Aortic smooth muscle cell (primary cell): ENCODE results near the gene MPHOSPH10. TPM values are rescaled to one million over a fixed set of nuclear protein-coding genes. Genes with fewer than 3 reads are reported as not detected.

ENCODE experiments used
- total RNA-seq: library from RNA; depleted of rRNA; stranded (reverse); fragments of >200 nt; gene quantifications from 2 replicates; pipeline ENCODE4 v1.2.3, GENCODE V29; 2014

MPHOSPH10 gene
- total RNA-seq = 16.8 and 23.6 TPM in 2 replicates

GRCh38 chr2:71130152-71130904, at the start of gene MPHOSPH10, which contains the start of gene MCEE:
Gene MPHOSPH10 (plus strand): TSS chr2:71130634. CDS start chr2:71130666, 32 bp downstream.
Gene MCEE (minus strand): TSS chr2:71130229. CDS start chr2:71130219, 10 bp downstream.

Other genes with a start within 250 kb of the MPHOSPH10 start
- gene VAX2, start 230.1 kb upstream of the MPHOSPH10 start, total RNA-seq = 1.1 and 1.3 TPM in 2 replicates
- 1.3 TPM in 2 replicates for gene ATP6V1B1, start 194.7 kb upstream of the MPHOSPH10 start, total RNA-seq
- gene ANKRD53, start 152.0 kb upstream of the MPHOSPH10 start, total RNA-seq = 0.37 and 0.40 TPM in 2 replicates
- gene TEX261, start 135.8 kb upstream of the MPHOSPH10 start, total RNA-seq = 30.4 and 36.3 TPM in 2 replicates
- 72.4 and 76.9 TPM in 2 replicates for gene NAGK, start 62.0 kb upstream of the MPHOSPH10 start, total RNA-seq
- 24.6 and 30.3 TPM in 2 replicates for gene MCEE, start 405 bp upstream of the MPHOSPH10 start, total RNA-seq
- gene PAIP2B, start 96.5 kb downstream of the MPHOSPH10 start, total RNA-seq = 0.12 and 0.26 TPM in 2 replicates
- 139 and 152 TPM in 2 replicates for gene ZNF638, start 201.1 kb downstream of the MPHOSPH10 start, total RNA-seq